Type B pancreatic cell (in vitro differentiated cells): Measurements from ENCODE around the gene PNCK. TPM values are rescaled to one million over a fixed set of nuclear protein-coding genes. Genes with fewer than 3 reads are reported as not detected.
"Not testable (repeated sequence)": the region's sequence is repeated elsewhere in the genome, so short reads cannot be mapped to it uniquely, and the experiment has no call there.

Source experiments
- DNase-seq: peaks from one replicate; pipeline ENCODE4 v3.0.0; 2021; ENCODE audit warnings: mixed read lengths; ENCODE audit not compliant: unreplicated experiment; ENCODE audit errors: extremely low spot score
- H3K27ac Mint-ChIP-seq: 2 replicates; pipeline ENCODE4 v1.8.0; 2021; ENCODE audit warnings: mild to moderate bottlenecking, mixed read lengths
- H3K27me3 Mint-ChIP-seq: 2 replicates; pipeline ENCODE4 v1.8.0; 2021; ENCODE audit warnings: mixed read lengths
- H3K36me3 Mint-ChIP-seq: 2 replicates; pipeline ENCODE4 v1.8.0; 2021; ENCODE audit warnings: mixed read lengths
- H3K4me1 Mint-ChIP-seq: one replicate; pipeline ENCODE4 v1.8.0; 2021; ENCODE audit warnings: mixed read lengths; ENCODE audit not compliant: unreplicated experiment
- H3K4me3 Mint-ChIP-seq: 2 replicates; pipeline ENCODE4 v1.8.0; 2021; ENCODE audit warnings: mild to moderate bottlenecking, mixed read lengths
- H3K9me3 Mint-ChIP-seq: 2 replicates; pipeline ENCODE4 v1.8.0; 2021; ENCODE audit warnings: mixed read lengths
- CTCF ChIP-seq: fragments of 200-600 bp; sonication (generic); conservative IDR thresholded peaks from 2 replicates; pipeline ENCODE4 v1.5.0; 2021; ENCODE audit warnings: antibody characterized with exemption, mild to moderate bottlenecking
- total RNA-seq: library from RNA; stranded (reverse); gene quantifications from 2 replicates; pipeline ENCODE4 v1.2.1, GENCODE V29; 2021; ENCODE audit warnings: low replicate concordance

PNCK gene
- total RNA-seq, 1 donor from 2014 or later = 3.7 TPM

GRCh38 chrX:153705403-153706060 lies 31.9 kb upstream of the PNCK start:
- H3K4me3 Mint-ChIP-seq, H3K27ac Mint-ChIP-seq, H3K27me3 Mint-ChIP-seq, H3K36me3 Mint-ChIP-seq, DNase-seq, H3K9me3 Mint-ChIP-seq: not testable (repeated sequence)
- peak; percentile 37 for TF ChIP-seq CTCF
- H3K4me1 Mint-ChIP-seq = peaks cover 10% of the 10 kb centered on the region

GRCh38 chrX:153704631-153705402 lies 31.2 kb upstream of the PNCK start:
- DNase-seq, H3K36me3 Mint-ChIP-seq, H3K27me3 Mint-ChIP-seq, H3K4me3 Mint-ChIP-seq, H3K27ac Mint-ChIP-seq, H3K9me3 Mint-ChIP-seq: not testable (repeated sequence)
- H3K4me1 Mint-ChIP-seq = peaks cover 10% of the 10 kb centered on the region

- no peaks in the 10 kb centered on the region for H3K27me3 Mint-ChIP-seq
- no peak overlapping the region for H3K27ac Mint-ChIP-seq
- peaks cover 10% of the 10 kb centered on the region for H3K4me1 Mint-ChIP-seq
- DNase-seq = no peak
- no peaks in the 10 kb centered on the region for H3K36me3 Mint-ChIP-seq
- no peak for TF ChIP-seq CTCF
- H3K9me3 Mint-ChIP-seq = no peaks in the 10 kb centered on the region
- H3K4me3 Mint-ChIP-seq = no peak overlapping the region
These were observed 30.5 kb upstream of the PNCK start for GRCh38 chrX:153704021-153704526.

- H3K36me3 Mint-ChIP-seq = no peaks in the 10 kb centered on the region
- H3K27me3 Mint-ChIP-seq = no peaks in the 10 kb centered on the region
- H3K4me1 Mint-ChIP-seq = peaks cover 4% of the 10 kb centered on the region
- no peak overlapping the region for H3K4me3 Mint-ChIP-seq
- no peak for DNase-seq
- no peaks in the 10 kb centered on the region for H3K9me3 Mint-ChIP-seq
- no peak for TF ChIP-seq CTCF
- no peak overlapping the region for H3K27ac Mint-ChIP-seq
These were observed 29.4 kb upstream of the PNCK start for GRCh38 chrX:153703036-153703370.

- H3K4me3 Mint-ChIP-seq = no peak overlapping the region
- H3K36me3 Mint-ChIP-seq = peaks cover 3% of the 10 kb centered on the region
- no peaks in the 10 kb centered on the region for H3K9me3 Mint-ChIP-seq
- H3K27me3 Mint-ChIP-seq = no peaks in the 10 kb centered on the region
- H3K4me1 Mint-ChIP-seq = no peaks in the 10 kb centered on the region
- TF ChIP-seq CTCF = no peak
- DNase-seq = no peak
- no peak overlapping the region for H3K27ac Mint-ChIP-seq
These were observed 28.9 kb upstream of the PNCK start for GRCh38 chrX:153702336-153703035.

GRCh38 chrX:153701706-153702105 lies 28.1 kb upstream of the PNCK start:
- Mint-ChIP-seq H3K9me3 (no peaks in the 10 kb centered on the region), H3K36me3 (peaks cover 3% of the 10 kb centered on the region), H3K27me3 (no peaks in the 10 kb centered on the region), H3K27ac (no peak overlapping the region), H3K4me1 (no peaks in the 10 kb centered on the region), H3K4me3 (no peak overlapping the region)
- no peak for DNase-seq
- no peak for TF ChIP-seq CTCF
